ENCODE data around the gene TMEM231.
A peak's percentile ranks its signal among the peaks of the same experiment; 100 is the strongest.
"Not testable (repeated sequence)": the region's sequence is repeated elsewhere in the genome, so short reads cannot be mapped to it uniquely, and the experiment has no call there.

Gene TMEM231

DNA sequence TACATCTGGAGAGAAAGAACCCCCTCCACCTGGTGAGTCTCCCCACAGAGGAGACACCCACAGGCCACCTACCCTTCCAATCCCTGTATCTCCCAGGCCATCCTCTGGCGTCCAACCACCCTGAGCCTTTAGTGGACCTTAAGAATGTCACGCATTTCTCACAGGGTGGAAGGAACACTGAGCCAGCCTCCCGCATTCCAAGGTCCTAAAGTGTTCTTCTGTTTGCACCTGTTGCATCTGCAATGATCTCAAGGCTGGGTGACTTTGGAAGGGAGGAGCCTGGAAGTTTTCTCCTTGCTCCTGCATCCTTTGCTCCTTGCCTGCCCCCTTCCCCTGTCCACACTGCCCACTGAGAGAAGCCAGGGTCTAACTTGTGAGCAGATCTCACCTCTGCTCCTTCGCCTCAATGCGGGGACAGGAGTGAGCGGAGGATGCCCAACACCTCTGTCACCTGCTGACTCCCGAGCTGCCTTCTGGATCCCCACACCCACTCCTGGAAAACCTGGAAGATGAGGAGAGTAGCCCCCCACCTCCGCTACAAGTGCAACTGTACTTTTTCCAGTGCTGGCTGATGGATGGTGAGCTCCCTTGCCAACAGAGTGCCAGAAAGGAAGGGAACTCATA is 23.8 kb downstream of the TMEM231 start:
- no peak for DNase-seq (ENCODE audit: low spot score)

DNA sequence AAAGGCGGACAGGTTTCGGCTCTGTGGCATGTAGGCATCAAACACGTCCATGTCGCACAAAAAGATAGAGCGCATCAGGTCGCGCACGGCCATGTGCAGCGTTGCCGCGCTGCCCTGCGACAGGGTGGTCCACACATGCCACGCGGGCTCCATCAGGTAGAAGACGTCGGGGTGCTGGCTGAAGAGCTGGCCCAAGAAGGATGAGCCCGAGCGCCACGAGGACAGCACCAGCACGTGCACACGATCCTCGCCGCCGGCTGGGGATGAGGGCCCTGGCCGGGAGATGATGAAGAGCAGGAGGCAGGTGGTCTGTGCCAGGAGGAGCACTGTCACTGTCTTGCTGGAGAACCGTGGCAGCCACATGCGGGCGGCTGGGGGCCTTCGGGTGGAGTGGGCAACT is 26.1 kb downstream of the TMEM231 start:
- no peak for DNase-seq (ENCODE audit: low spot score)

- no peak for DNase-seq (ENCODE audit: low spot score)
Measured at GRCh38 chr16:75529056-75529905, 26.8 kb downstream of the TMEM231 start.

- DNase-seq (ENCODE audit: low spot score): no peak
Measured at GRCh38 chr16:75527825-75528299, 28.2 kb downstream of the TMEM231 start.

- DNase-seq (ENCODE audit: low spot score): no peak
Measured at GRCh38 chr16:75526032-75526790, 29.8 kb downstream of the TMEM231 start.

DNA sequence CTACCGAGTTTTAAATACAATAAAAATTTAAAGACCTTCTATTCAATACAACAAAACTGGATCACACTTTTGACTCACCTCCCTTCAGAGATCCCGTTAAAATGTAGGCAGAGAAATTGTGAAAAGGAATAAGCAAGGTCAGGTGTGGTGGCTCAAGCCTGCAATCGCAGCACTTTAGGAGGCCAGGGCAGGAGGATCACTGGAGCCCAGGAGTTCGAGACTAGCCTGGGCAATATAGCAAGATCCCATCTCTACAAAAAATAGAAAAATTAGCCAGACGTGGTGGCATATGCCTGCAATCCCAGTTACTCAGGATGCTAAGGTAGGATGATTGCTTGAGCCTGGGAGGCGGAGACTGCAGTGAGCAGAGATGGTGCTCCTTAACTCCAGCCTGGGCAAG is 36.9 kb downstream of the TMEM231 start:
- DNase-seq (ENCODE audit: low spot score): no peak

GRCh38 chr16:75516189-75516966 is 39.7 kb downstream of the TMEM231 start:
- DNase-seq (ENCODE audit: low spot score): not testable (repeated sequence)

- DNase-seq (ENCODE audit: low spot score): no peak
Measured at GRCh38 chr16:75514296-75514695, 41.8 kb downstream of the TMEM231 start.

DNA sequence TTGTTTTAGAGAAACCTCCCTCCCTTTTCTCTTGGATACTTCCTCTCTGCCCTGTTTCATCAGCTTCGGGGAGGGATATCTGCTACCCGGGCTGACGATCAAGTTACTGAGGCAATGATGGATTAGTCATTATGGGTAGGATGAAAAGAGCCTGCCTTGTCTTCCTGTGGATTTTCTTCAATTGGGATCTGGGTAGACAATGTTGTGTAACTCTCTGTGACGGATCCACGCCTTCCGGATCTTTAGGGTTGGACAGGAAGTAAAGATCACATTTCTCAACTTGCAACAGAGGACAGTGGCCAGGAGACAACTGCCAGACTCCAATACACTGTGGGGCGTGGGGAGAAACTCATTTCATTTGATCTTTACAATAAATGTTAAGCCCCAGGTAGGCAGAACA is 49.5 kb downstream of the TMEM231 start:
- no peak for DNase-seq (ENCODE audit: low spot score)

GRCh38 chr16:75506107-75506506 is 49.9 kb downstream of the TMEM231 start:
- DNase-seq (ENCODE audit: low spot score): no peak

DNA sequence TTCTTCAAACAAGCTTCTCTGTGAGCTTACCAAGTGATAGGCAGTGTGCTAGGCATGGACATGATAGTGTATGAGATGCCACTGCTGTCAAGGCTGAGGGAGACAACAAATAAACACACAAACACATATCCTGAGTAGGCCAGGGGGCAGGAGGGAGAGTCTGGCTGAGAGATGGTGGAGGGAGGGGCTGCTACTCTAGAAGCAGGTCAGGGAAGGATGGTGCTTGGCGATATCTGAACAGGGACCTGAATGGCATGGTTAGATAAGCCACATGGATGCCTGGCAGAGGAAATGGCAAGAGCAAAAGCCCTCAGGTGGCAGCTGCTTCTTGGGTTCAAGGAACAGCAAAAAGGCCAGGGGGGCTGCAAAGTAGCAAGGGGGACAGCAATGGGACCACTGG is 52.3 kb downstream of the TMEM231 start:
- peak; percentile 81 for DNase-seq (ENCODE audit: low spot score)

DNA sequence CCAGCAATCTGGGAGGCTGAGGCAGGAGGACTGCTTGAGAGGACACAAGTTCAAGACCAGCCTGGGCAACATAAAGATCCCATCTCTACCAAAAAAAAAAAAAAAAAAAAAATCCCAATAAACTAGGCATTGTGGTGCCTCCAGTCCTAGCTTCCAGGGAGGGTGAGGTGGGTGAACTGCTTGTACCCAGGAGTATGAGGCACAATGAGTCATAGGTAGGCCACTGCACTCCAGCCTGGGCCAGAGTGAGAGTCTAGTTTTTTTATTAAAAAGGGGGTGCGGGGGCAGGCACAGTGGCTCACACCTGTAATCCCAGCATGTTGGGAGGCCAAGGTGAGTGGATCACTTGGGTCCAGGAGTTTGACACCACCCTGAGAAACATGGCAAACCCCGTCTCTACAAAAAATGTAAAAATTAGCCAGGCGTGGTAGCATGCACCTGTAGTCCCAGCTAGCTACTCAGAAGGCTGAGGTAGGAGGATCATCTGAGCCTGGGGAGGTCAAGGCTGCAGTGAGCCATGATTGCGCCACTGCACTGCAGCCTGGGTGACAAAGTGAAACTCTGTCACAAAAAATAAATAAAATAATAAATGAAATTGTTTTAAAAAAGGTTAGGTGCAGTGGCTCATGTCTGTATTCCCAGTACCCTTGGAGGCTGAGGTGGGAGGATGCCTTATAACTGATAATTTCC is 53.0 kb downstream of the TMEM231 start:
- no peak for DNase-seq (ENCODE audit: low spot score)

DNA sequence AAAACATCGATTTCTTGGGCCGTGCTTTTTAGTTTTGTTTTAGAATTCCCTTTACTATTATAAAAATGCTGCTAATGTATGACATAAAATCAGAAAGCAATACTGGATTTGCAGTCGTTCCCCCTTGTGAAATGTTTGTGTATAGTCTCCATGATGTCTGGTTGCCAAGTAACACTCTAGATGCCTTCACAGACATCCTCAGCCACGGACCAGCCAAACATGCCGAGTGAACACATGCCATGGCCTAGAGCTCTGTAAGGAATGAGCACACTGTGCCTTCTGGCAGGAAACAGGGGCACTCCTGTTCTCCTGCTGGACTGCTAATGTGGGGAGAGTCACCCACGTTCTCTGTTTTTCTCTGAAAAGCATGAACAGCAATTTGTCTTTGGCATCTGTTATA is 54.2 kb downstream of the TMEM231 start:
- not testable (repeated sequence) for DNase-seq (ENCODE audit: low spot score)

DNA sequence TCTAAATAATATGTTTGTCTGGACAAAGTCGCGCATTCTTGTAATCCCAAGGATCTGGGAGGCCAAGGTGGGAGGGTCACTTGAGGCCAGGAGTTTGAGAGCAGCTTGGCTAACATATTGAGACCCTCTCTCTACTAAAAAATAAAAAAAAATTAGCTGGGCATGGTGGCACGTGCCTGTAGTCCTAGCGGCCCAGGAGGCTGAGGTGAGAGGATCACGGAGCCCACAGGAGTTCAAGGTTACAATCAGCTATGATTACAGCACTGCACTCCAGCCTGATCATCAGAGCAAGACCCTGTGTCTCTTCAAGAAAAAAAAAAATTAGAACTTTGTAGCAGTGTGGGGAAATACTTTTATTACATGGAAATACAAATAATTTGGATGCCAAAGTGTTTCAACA is 54.7 kb downstream of the TMEM231 start:
- no peak for DNase-seq (ENCODE audit: low spot score)

DNA sequence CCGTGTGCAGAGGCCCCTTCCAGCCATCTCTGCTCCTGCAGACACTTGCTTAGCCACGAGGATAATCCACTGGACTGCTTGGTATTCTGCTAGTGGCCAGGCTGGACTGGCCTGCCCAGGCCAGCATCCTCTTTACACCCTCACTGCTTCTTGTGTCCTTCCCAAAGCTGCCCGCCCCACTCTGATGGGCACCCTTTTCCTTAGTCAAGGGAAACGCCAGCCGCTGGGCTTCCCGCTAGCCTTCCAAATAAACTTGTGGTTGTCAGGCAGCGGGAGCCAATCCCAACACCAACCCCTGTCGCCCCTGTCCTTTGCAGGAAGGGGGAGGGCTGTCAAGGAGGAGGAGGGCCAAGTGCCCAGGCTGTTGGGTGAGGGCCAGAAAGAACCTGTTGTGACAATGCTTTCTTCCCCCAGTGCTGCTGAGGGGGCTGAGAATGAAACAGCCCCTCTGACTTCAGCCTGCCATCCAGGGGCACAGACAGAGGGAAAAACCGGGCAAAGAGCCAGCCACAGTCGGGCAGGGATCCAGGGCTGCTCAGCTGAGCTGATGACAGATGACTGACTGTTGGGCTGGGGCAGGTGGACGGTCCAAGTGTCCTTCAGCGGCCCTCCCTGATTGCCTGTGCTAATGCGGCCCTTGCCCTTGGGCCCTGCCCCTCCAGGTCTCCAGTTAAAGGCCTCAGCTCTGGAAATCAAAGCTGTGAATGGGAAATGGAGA is 57.3 kb downstream of the TMEM231 start:
- peak; percentile 34 for DNase-seq (ENCODE audit: low spot score)

DNA sequence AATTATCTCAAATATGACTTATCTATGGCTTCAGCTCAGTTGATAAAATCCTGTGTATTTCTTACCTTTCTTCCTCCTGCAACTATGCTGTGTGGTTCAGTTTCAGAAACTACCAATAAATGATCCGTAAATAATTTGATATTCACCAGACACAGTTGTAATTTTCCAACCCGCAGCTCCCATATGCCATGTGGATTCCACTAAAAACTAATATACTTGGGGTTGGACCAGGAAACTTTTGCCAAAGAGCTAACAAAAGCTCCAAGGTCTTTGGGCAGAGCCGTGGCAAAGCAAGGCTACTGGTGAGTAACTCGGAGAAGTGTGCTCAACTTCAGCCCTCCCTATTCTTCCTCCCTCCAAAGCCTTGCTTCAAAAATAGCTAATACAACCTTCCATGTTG is 58.5 kb downstream of the TMEM231 start:
- DNase-seq (ENCODE audit: low spot score): no peak

- no peak for DNase-seq (ENCODE audit: low spot score)
Measured at GRCh38 chr16:75495076-75495674, 60.9 kb downstream of the TMEM231 start, which contains the start of gene CHST6. CHST6 (minus strand) TSS chr16:75495441; CDS start chr16:75479828, 15,613 bp downstream.

DNA sequence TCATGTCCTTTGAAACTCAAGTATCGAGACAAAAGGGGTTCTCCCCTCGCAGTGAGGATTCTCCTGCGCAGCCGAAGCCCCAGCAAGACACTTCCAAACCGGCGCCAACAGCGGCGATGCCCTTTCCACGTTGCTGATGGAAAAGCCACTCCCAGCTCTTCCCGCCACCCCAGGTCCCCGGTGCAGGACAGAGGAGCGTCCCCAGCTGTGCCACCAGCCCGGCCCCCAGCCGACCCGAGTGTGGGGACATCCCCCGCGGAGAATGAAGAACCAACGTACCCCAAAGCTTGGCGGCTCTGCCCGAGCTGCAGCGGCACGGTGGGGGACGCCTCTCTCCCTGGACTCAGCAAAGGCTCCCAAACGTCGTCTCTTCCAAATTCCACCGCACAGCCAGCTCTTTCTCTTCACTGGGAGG is 61.4 kb downstream of the TMEM231 start:
- no peak for DNase-seq (ENCODE audit: low spot score)

DNA sequence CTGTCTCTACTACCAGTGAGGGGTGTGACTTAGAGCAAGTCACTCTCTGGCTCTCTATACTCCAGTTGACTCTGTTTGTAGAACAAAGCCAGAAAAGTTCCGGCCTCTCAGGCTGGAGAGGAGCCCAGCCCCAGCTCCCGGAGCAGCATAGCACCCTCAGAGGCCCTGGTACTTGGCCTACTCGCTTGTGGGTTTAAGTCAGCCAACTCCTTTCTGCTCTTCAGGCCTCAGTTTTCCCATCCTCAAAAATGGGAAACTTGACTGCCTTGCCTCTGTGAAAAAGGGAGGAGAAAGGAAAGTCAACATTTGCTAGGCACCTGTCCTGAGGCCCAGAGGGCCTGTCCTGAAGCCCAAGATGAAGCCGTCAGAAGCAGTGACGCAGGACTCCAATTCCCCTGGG is 61.9 kb downstream of the TMEM231 start:
- DNase-seq (ENCODE audit: low spot score): no peak

GRCh38 chr16:75491876-75492275 is 64.2 kb downstream of the TMEM231 start:
- no peak for DNase-seq (ENCODE audit: low spot score)
